ENCODE data around the gene AMIGO3.

- TF ChIP-seq CTCF (optimal IDR thresholded peaks at IDR 0.05 in 1 of 3, IDR thresholded peaks at IDR 0.05 in 1 of 3, conservative IDR thresholded peaks at IDR 0.05 in 1 of 3; ENCODE audit: extremely low read depth in 1 of 3, insufficient read depth in 2 of 3, low read length in 3 of 3): no peak
- no peak for TF ChIP-seq EZH2 (IDR thresholded peaks at IDR 0.05; ENCODE audit: low read length)
Observed at GRCh38 chr3:49681232-49681522, 38.3 kb downstream of the AMIGO3 start.
